Measurements from ENCODE around the gene STXBP6. TPM values are rescaled to one million over a fixed set of nuclear protein-coding genes. Genes with fewer than 3 reads are reported as not detected.
"Not testable (repeated sequence)": the region's sequence is repeated elsewhere in the genome, so short reads cannot be mapped to it uniquely, and the experiment has no call there.

Gene STXBP6
- polyA plus RNA-seq, 1 donor from 2014 or later: 14.6 TPM

GRCh38 chr14:24937300-24937699, 112.6 kb downstream of the STXBP6 start:
- Histone ChIP-seq H3K27ac (ENCODE audit: low read length) (peak overlapping the region; percentile 73), H3K9me3 (ENCODE audit: low read length) (no peaks in the 10 kb centered on the region), H3K4me2 (ENCODE audit: low read length) (peak overlapping the region; percentile 32), H2AFZ (ENCODE audit: low read depth, low read length) (no peak overlapping the region), H3K36me3 (ENCODE audit: insufficient read depth, low read length) (no peaks in the 10 kb centered on the region), H3F3A (ENCODE audit: insufficient read depth, low read length, poor library complexity, severe bottlenecking) (no peaks in the 10 kb centered on the region), H3K9ac (ENCODE audit: low read length) (no peak overlapping the region), H4K20me1 (ENCODE audit: insufficient read depth) (no peaks in the 10 kb centered on the region), H3K27me3 (ENCODE audit: insufficient read depth, low read depth, low read length) (no peaks in the 10 kb centered on the region), H3K9me2 (ENCODE audit: insufficient read depth, low read length) (no peaks in the 10 kb centered on the region), H3K4me3 (ENCODE audit: low read length) (peak overlapping the region; percentile 21), H3K79me2 (replicated peaks; ENCODE audit: insufficient read depth, low read length) (no peaks in the 10 kb centered on the region)
- peak; percentile 91 for TF ChIP-seq EP300 (conservative IDR thresholded peaks at IDR 0.05; ENCODE audit: poor library complexity, severe bottlenecking)
- TF ChIP-seq TAF1 (IDR thresholded peaks at IDR 0.05; ENCODE audit: low read depth): no peak
- TF ChIP-seq SMC3 (conservative IDR thresholded peaks at IDR 0.05; ENCODE audit: poor library complexity): no peak
- peak; percentile 22 for TF ChIP-seq MXI1 (conservative IDR thresholded peaks at IDR 0.05; ENCODE audit: poor library complexity, severe bottlenecking)
- no peak for TF ChIP-seq CTCF (IDR thresholded peaks at IDR 0.05; ENCODE audit: poor library complexity, severe bottlenecking)
- TF ChIP-seq POLR2AphosphoS5 (IDR thresholded peaks at IDR 0.05): peak; percentile 76
- TF ChIP-seq EZH2 (IDR thresholded peaks at IDR 0.05; ENCODE audit: borderline replicate concordance, insufficient read depth, low read length, poor library complexity, severe bottlenecking): no peak
- TF ChIP-seq RAD21 (conservative IDR thresholded peaks at IDR 0.05): no peak
- no peak for TF ChIP-seq REST (IDR thresholded peaks at IDR 0.05; ENCODE audit: borderline replicate concordance)

GRCh38 chr14:24936773-24937172, 113.2 kb downstream of the STXBP6 start:
- H3K79me2 ChIP-seq (replicated peaks; ENCODE audit: insufficient read depth, low read length); H3K27me3 ChIP-seq (ENCODE audit: insufficient read depth, low read depth, low read length); H3K36me3 ChIP-seq (ENCODE audit: insufficient read depth, low read length); H3F3A ChIP-seq (ENCODE audit: insufficient read depth, low read length, poor library complexity, severe bottlenecking); H3K4me2 ChIP-seq (ENCODE audit: low read length); H3K9me2 ChIP-seq (ENCODE audit: insufficient read depth, low read length); H3K9ac ChIP-seq (ENCODE audit: low read length); H2AFZ ChIP-seq (ENCODE audit: low read depth, low read length); H4K20me1 ChIP-seq (ENCODE audit: insufficient read depth); H3K9me3 ChIP-seq (ENCODE audit: low read length); H3K4me3 ChIP-seq (ENCODE audit: low read length): not testable (repeated sequence)
- H3K27ac ChIP-seq (ENCODE audit: low read length): peak overlapping the region; percentile 73

GRCh38 chr14:24935796-24936195, 114.2 kb downstream of the STXBP6 start:
- H3K36me3 ChIP-seq (ENCODE audit: insufficient read depth, low read length): no peaks in the 10 kb centered on the region
- TF ChIP-seq CTCF (IDR thresholded peaks at IDR 0.05; ENCODE audit: poor library complexity, severe bottlenecking) (no peak), SMC3 (conservative IDR thresholded peaks at IDR 0.05; ENCODE audit: poor library complexity) (no peak), TAF1 (IDR thresholded peaks at IDR 0.05; ENCODE audit: low read depth) (no peak), EP300 (conservative IDR thresholded peaks at IDR 0.05; ENCODE audit: poor library complexity, severe bottlenecking) (no peak), RAD21 (conservative IDR thresholded peaks at IDR 0.05) (no peak), MXI1 (conservative IDR thresholded peaks at IDR 0.05; ENCODE audit: poor library complexity, severe bottlenecking) (no peak), EZH2 (IDR thresholded peaks at IDR 0.05; ENCODE audit: borderline replicate concordance, insufficient read depth, low read length, poor library complexity, severe bottlenecking) (no peak), REST (IDR thresholded peaks at IDR 0.05; ENCODE audit: borderline replicate concordance) (no peak), POLR2AphosphoS5 (IDR thresholded peaks at IDR 0.05) (no peak)
- no peak overlapping the region for H3K9ac ChIP-seq (ENCODE audit: low read length)

More at GRCh38 chr14:24935796-24936195, 114.2 kb downstream of the STXBP6 start:
- Histone ChIP-seq H3K4me3 (ENCODE audit: low read length) (no peak overlapping the region), H3F3A (ENCODE audit: insufficient read depth, low read length, poor library complexity, severe bottlenecking) (no peaks in the 10 kb centered on the region), H3K4me2 (ENCODE audit: low read length) (no peak overlapping the region), H4K20me1 (ENCODE audit: insufficient read depth) (no peaks in the 10 kb centered on the region), H3K9me3 (ENCODE audit: low read length) (no peaks in the 10 kb centered on the region), H3K27me3 (ENCODE audit: insufficient read depth, low read depth, low read length) (no peaks in the 10 kb centered on the region), H3K9me2 (ENCODE audit: insufficient read depth, low read length) (no peaks in the 10 kb centered on the region), H2AFZ (ENCODE audit: low read depth, low read length) (no peak overlapping the region), H3K27ac (ENCODE audit: low read length) (no peak overlapping the region), H3K79me2 (replicated peaks; ENCODE audit: insufficient read depth, low read length) (no peaks in the 10 kb centered on the region)

All from neural cell (in vitro differentiated cells).